ENCODE data around the gene USP6. TPM values are rescaled to one million over a fixed set of nuclear protein-coding genes. Genes with fewer than 3 reads are reported as not detected.
"Not testable (repeated sequence)": the region's sequence is repeated elsewhere in the genome, so short reads cannot be mapped to it uniquely, and the experiment has no call there.

USP6 gene
- total and polyA plus RNA-seq, 2 donors, result 0.14 to 0.30 TPM

- not testable (repeated sequence) for H3K36me3 ChIP-seq (ENCODE audit: control insufficient read depth in 2 of 2, insufficient read depth in 2 of 2, low read length in 1 of 2); DNase-seq (ENCODE audit: low read depth in 6 of 9, low spot score in 9 of 9); H3K9me3 ChIP-seq (ENCODE audit: control insufficient read depth in 2 of 2, insufficient read depth in 1 of 2, low read length in 1 of 2); H3K4me1 ChIP-seq (ENCODE audit: control insufficient read depth in 2 of 2, insufficient read depth in 2 of 2, low read length in 2 of 2); H3K27ac ChIP-seq (ENCODE audit: low read depth in 1 of 2, low read length in 1 of 2); H3K4me3 ChIP-seq (ENCODE audit: low read length in 2 of 2); H3K27me3 ChIP-seq (ENCODE audit: control insufficient read depth in 2 of 2, insufficient read depth in 1 of 2, low read length in 1 of 2)
- WGBS, result 95% methylated on average over 15 of the region's 15 CpGs
Observed at GRCh38 chr17:5132503-5133225, 16.8 kb downstream of the USP6 start.

DNA sequence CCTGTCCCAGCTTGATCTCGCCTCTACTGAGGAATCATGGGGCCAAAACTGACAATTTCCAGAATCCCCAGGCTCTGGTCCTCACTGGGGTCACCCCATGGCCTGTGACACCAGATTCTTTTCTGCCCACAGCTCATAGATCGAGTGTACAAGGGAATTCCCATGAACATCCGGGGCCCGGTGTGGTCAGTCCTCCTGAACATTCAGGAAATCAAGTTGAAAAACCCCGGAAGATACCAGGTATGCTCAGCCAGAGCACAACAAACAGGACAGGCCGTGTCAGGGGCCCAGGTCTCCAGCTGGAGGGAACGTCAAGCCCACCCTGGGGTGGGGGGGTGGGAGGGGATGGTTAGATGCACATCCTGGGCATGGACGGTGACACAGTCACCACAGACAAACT lies 17.5 kb downstream of the USP6 start:
- no peaks in the 10 kb centered on the region for H3K4me1 ChIP-seq (ENCODE audit: control insufficient read depth in 2 of 2, insufficient read depth in 2 of 2, low read length in 2 of 2)
- no peaks in the 10 kb centered on the region for H3K9me3 ChIP-seq (ENCODE audit: control insufficient read depth in 2 of 2, insufficient read depth in 1 of 2, low read length in 1 of 2)
- no peaks in the 10 kb centered on the region for H3K27me3 ChIP-seq (ENCODE audit: control insufficient read depth in 2 of 2, insufficient read depth in 1 of 2, low read length in 1 of 2)
- DNase-seq (ENCODE audit: low read depth in 6 of 9, low spot score in 9 of 9), result no peak
- no peak overlapping the region for H3K4me3 ChIP-seq (ENCODE audit: low read length in 2 of 2)
- WGBS, result 93% methylated on average over 8 of the region's 8 CpGs
- H3K36me3 ChIP-seq (ENCODE audit: control insufficient read depth in 2 of 2, insufficient read depth in 2 of 2, low read length in 1 of 2), result no peaks in the 10 kb centered on the region
- H3K27ac ChIP-seq (ENCODE audit: low read depth in 1 of 2, low read length in 1 of 2), result no peak overlapping the region

GRCh38 chr17:5133961-5134360 lies 18.1 kb downstream of the USP6 start:
- H3K27ac ChIP-seq (ENCODE audit: low read depth in 1 of 2, low read length in 1 of 2); DNase-seq (ENCODE audit: low read depth in 6 of 9, low spot score in 9 of 9); H3K9me3 ChIP-seq (ENCODE audit: control insufficient read depth in 2 of 2, insufficient read depth in 1 of 2, low read length in 1 of 2); H3K4me3 ChIP-seq (ENCODE audit: low read length in 2 of 2); H3K36me3 ChIP-seq (ENCODE audit: control insufficient read depth in 2 of 2, insufficient read depth in 2 of 2, low read length in 1 of 2); H3K4me1 ChIP-seq (ENCODE audit: control insufficient read depth in 2 of 2, insufficient read depth in 2 of 2, low read length in 2 of 2); H3K27me3 ChIP-seq (ENCODE audit: control insufficient read depth in 2 of 2, insufficient read depth in 1 of 2, low read length in 1 of 2): not testable (repeated sequence)
- 95% methylated on average over 8 of the region's 8 CpGs for WGBS

DNA sequence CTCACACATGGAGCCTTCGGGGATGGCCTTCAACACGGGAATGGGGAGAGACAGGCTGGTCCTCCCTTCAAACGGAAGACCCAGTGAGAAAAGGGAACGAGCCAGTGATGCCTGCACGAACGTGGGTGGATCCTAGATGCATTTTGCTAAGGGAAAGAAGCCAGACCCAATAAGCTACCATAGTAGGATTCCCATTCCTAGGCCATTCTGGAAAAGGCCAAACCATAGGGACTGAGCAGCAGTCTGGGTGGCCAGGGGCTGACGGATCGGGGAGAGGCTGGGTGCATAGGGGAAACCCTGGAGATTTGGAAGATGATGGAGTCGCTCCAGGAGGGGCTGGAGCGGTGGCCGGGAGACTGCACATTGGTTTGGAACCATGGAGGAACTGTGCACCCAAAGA lies 18.7 kb downstream of the USP6 start:
- not testable (repeated sequence) for H3K9me3 ChIP-seq (ENCODE audit: control insufficient read depth in 2 of 2, insufficient read depth in 1 of 2, low read length in 1 of 2); H3K4me1 ChIP-seq (ENCODE audit: control insufficient read depth in 2 of 2, insufficient read depth in 2 of 2, low read length in 2 of 2); H3K4me3 ChIP-seq (ENCODE audit: low read length in 2 of 2); H3K27me3 ChIP-seq (ENCODE audit: control insufficient read depth in 2 of 2, insufficient read depth in 1 of 2, low read length in 1 of 2); H3K36me3 ChIP-seq (ENCODE audit: control insufficient read depth in 2 of 2, insufficient read depth in 2 of 2, low read length in 1 of 2); DNase-seq (ENCODE audit: low read depth in 6 of 9, low spot score in 9 of 9); H3K27ac ChIP-seq (ENCODE audit: low read depth in 1 of 2, low read length in 1 of 2)
- 95% methylated on average over 11 of the region's 11 CpGs for WGBS

GRCh38 chr17:5135131-5135712 lies 19.4 kb downstream of the USP6 start:
- 92% methylated on average over 8 of the region's 8 CpGs for WGBS
- not testable (repeated sequence) for H3K36me3 ChIP-seq (ENCODE audit: control insufficient read depth in 2 of 2, insufficient read depth in 2 of 2, low read length in 1 of 2); H3K4me1 ChIP-seq (ENCODE audit: control insufficient read depth in 2 of 2, insufficient read depth in 2 of 2, low read length in 2 of 2); DNase-seq (ENCODE audit: low read depth in 6 of 9, low spot score in 9 of 9); H3K9me3 ChIP-seq (ENCODE audit: control insufficient read depth in 2 of 2, insufficient read depth in 1 of 2, low read length in 1 of 2); H3K4me3 ChIP-seq (ENCODE audit: low read length in 2 of 2); H3K27ac ChIP-seq (ENCODE audit: low read depth in 1 of 2, low read length in 1 of 2); H3K27me3 ChIP-seq (ENCODE audit: control insufficient read depth in 2 of 2, insufficient read depth in 1 of 2, low read length in 1 of 2)

- no peaks in the 10 kb centered on the region for H3K36me3 ChIP-seq (ENCODE audit: control insufficient read depth in 2 of 2, insufficient read depth in 2 of 2, low read length in 1 of 2)
- no peaks in the 10 kb centered on the region for H3K9me3 ChIP-seq (ENCODE audit: control insufficient read depth in 2 of 2, insufficient read depth in 1 of 2, low read length in 1 of 2)
- no peaks in the 10 kb centered on the region for H3K27me3 ChIP-seq (ENCODE audit: control insufficient read depth in 2 of 2, insufficient read depth in 1 of 2, low read length in 1 of 2)
- H3K4me1 ChIP-seq (ENCODE audit: control insufficient read depth in 2 of 2, insufficient read depth in 2 of 2, low read length in 2 of 2), result no peaks in the 10 kb centered on the region
- no peak for DNase-seq (ENCODE audit: low read depth in 6 of 9, low spot score in 9 of 9)
- no peak overlapping the region for H3K27ac ChIP-seq (ENCODE audit: low read depth in 1 of 2, low read length in 1 of 2)
- H3K4me3 ChIP-seq (ENCODE audit: low read length in 2 of 2), result no peak overlapping the region
- 93% methylated on average over 14 of the region's 14 CpGs for WGBS
Observed at GRCh38 chr17:5135726-5136579, 20.1 kb downstream of the USP6 start.

- H3K9me3 ChIP-seq (ENCODE audit: control insufficient read depth in 2 of 2, insufficient read depth in 1 of 2, low read length in 1 of 2); H3K36me3 ChIP-seq (ENCODE audit: control insufficient read depth in 2 of 2, insufficient read depth in 2 of 2, low read length in 1 of 2); H3K4me3 ChIP-seq (ENCODE audit: low read length in 2 of 2); DNase-seq (ENCODE audit: low read depth in 6 of 9, low spot score in 9 of 9); H3K27ac ChIP-seq (ENCODE audit: low read depth in 1 of 2, low read length in 1 of 2); H3K27me3 ChIP-seq (ENCODE audit: control insufficient read depth in 2 of 2, insufficient read depth in 1 of 2, low read length in 1 of 2); H3K4me1 ChIP-seq (ENCODE audit: control insufficient read depth in 2 of 2, insufficient read depth in 2 of 2, low read length in 2 of 2): not testable (repeated sequence)
- WGBS, result 92% methylated on average over 14 of the region's 14 CpGs
Observed at GRCh38 chr17:5136580-5137412, 21.0 kb downstream of the USP6 start.

- not testable (repeated sequence) for H3K4me1 ChIP-seq (ENCODE audit: control insufficient read depth in 2 of 2, insufficient read depth in 2 of 2, low read length in 2 of 2); H3K27ac ChIP-seq (ENCODE audit: low read depth in 1 of 2, low read length in 1 of 2); H3K27me3 ChIP-seq (ENCODE audit: control insufficient read depth in 2 of 2, insufficient read depth in 1 of 2, low read length in 1 of 2); DNase-seq (ENCODE audit: low read depth in 6 of 9, low spot score in 9 of 9); H3K4me3 ChIP-seq (ENCODE audit: low read length in 2 of 2); H3K36me3 ChIP-seq (ENCODE audit: control insufficient read depth in 2 of 2, insufficient read depth in 2 of 2, low read length in 1 of 2); H3K9me3 ChIP-seq (ENCODE audit: control insufficient read depth in 2 of 2, insufficient read depth in 1 of 2, low read length in 1 of 2)
- 93% methylated on average over 15 of the region's 15 CpGs for WGBS
Observed at GRCh38 chr17:5137511-5138197, 21.8 kb downstream of the USP6 start.
